GM19438 (cell line): ENCODE data around the gene ATG9B.

ENCODE experiments used
- ATAC-seq: cut with Tn5 transposase; IDR thresholded peaks from one replicate; pipeline ENCODE4 v1.9.1; 2021; ENCODE audit warnings: low read depth; ENCODE audit not compliant: unreplicated experiment

Gene ATG9B

DNA sequence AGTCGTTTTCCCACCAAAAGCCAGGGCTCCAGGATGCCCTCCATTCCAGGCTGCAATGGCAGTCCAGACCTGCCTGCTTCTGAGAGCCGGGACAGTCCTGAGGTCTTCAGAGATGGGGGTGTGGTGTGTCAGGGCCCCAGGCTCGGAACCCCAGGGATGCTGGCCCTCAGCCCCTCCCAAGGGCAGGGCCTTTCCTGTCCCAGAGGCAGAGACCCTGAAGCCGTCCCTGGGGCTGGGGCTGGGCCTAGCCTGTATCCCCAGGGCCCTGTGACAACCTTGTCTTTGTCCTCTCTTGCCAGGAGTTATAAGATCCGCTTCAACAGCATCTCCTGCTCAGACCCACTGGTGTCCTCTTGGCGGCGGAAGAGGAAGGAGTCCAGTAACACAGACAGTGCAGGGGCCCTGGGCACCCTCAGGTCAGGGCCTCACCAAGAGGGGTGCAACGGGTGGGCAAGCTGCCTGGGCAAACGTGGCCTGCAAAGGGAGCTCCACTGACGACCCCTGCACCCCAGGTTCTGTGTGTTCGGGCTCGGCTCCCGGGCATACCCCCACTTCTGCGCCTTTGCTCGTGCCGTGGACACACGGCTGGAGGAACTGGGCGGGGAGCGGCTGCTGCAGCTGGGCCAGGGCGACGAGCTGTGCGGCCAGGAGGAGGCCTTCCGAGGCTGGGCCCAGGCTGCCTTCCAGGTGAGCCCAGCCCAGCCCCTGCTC, 17.5 kb downstream of the ATG9B start:
- ATAC-seq, result no peak

- ATAC-seq, result no peak
Measured at GRCh38 chr7:151005566-151005965, 18.7 kb downstream of the ATG9B start.

DNA sequence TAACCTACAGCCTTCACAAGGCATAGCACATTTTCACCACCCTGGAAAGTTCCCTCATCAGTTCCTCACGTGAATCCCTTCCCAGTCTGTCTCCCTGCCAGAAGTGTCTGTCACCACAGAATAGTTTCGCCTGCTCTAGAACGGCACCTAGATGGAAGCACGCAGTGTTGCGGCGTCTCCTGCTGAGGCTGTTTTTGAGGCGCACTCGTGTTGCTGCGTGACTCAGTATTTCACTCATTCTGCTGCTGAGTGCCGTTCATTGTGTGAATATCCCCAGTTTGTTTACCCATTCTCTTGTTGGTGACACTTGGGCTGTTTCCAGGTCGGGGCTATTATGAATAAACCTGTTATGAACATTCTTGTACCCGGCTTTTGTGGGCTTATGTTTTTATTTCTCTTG, 20.7 kb downstream of the ATG9B start:
- ATAC-seq, result no peak

GRCh38 chr7:151001546-151001945, 22.7 kb downstream of the ATG9B start:
- ATAC-seq, result no peak

DNA sequence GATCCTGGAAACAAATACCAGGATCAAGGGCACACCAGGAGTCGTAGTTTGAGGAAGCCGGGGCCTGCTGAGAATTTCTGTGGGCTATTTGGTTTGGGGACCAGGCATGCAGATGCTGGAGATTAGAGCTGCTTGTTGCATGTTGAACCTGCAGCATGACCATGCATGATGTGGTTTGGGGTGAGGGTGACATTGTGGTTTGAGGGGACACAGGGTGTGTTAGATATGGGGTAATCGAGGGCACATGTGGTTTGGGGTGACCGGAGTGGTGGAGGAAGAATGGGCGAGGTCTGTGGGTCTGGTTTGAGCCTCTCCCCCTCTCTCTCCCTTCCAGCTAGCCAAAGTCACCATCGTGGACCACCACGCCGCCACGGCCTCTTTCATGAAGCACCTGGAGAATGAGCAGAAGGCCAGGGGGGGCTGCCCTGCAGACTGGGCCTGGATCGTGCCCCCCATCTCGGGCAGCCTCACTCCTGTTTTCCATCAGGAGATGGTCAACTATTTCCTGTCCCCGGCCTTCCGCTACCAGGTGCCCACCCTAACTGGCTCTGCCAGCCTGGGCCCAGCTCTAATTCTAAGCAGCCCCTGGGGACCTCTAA, 23.3 kb downstream of the ATG9B start:
- no peak for ATAC-seq

DNA sequence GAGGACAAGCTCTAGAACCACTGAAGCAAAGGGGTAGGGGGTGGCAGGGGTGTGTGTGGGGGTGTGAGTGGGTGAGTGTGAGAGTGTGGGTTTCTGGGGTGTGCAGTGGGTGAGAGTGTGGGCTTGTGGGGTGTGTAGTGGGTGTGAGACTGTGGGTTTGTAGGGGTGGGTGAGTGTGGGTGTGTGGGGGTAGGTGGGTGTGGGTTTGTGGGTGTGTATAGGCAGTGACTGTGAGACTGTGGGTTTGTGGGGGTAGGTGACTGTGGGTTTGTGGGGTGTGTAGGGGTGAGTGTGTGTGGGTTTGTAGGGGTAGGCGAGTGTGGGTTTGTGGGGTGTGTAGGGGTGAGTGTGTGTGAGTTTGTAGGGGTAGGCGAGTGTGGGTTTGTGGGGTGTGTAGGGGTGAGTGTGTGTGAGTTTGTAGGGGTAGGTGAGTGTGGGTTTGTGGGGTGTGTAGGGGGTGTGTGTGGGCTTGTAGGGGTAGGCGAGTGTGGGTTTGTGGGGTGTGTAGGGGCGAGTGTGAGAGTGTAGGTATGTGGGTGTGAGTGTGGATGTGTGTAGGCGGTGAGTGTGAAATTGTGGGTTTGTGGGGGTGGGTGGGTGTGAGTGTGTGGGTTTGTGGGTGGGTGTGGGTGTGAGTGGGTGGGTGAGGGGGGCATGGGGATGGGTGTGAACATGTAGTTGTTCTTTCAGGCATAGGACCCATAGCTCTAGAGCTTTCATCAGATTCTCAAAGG, 24.6 kb downstream of the ATG9B start:
- no peak for ATAC-seq

DNA sequence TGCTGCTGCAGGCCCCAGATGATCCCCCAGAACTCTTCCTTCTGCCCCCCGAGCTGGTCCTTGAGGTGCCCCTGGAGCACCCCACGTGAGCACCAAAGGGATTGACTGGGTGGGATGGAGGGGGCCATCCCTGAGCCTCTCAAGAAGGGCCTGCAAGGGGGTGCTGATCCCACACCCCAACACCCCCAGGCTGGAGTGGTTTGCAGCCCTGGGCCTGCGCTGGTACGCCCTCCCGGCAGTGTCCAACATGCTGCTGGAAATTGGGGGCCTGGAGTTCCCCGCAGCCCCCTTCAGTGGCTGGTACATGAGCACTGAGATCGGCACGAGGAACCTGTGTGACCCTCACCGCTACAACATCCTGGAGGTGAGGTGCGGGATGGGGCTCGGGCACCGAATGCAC, 25.3 kb downstream of the ATG9B start:
- no peak for ATAC-seq

DNA sequence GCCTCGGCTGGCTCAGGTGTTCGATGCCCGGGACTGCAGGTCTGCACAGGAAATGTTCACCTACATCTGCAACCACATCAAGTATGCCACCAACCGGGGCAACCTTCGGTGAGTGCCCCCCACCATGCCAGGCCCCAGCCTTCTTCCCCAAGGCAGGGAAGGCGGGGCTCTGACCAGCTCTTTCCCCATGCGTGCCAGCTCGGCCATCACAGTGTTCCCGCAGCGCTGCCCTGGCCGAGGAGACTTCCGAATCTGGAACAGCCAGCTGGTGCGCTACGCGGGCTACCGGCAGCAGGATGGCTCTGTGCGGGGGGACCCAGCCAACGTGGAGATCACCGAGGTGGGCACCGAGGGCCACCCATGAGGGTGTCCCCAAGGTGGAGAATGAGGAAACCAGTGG, 26.0 kb downstream of the ATG9B start:
- no peak for ATAC-seq

DNA sequence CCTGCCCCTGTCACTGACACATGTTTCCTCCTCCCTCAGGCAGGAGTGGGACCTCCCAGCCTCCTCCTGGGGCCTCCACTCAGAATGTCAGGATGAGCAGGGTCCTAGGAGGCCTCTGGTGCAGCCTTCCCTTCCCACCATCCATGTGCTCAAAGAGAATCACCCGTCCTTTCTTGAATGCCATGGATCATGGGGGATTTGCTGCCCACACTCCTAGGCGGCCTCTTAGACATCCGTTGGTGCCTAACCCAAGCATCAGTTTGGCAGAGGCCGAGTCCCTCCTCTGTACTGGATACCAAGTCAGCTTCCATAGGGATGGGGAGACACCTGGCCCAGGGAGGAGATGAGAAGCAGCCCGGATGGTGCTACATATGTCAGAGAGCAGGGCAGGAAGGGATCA, 26.5 kb downstream of the ATG9B start:
- ATAC-seq, result no peak

GRCh38 chr7:150997075-150997511, 27.2 kb downstream of the ATG9B start:
- no peak for ATAC-seq

DNA sequence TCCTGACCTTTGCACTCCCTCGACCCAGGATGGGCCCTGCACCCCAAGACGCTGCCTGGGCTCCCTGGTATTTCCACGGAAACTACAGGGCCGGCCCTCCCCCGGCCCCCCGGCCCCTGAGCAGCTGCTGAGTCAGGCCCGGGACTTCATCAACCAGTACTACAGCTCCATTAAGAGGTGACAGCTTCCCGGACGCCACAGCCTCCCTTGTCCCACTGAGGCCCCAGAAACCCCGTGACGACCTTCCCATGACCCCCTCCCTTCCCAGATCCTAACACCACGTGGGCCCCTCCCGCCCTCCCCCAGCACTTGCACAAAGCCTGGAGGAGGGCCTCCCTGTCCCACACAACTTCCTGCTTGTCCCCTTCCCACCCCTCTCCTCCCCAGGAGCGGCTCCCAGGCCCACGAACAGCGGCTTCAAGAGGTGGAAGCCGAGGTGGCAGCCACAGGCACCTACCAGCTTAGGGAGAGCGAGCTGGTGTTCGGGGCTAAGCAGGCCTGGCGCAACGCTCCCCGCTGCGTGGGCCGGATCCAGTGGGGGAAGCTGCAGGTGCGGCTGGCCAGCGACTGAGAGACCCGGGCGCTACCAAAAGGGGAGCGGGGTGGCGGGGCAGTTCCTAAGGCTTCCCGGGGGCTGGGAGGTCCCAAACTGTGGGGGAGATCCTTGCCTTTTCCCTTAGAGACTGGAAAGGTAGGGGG, 27.8 kb downstream of the ATG9B start:
- no peak for ATAC-seq

DNA sequence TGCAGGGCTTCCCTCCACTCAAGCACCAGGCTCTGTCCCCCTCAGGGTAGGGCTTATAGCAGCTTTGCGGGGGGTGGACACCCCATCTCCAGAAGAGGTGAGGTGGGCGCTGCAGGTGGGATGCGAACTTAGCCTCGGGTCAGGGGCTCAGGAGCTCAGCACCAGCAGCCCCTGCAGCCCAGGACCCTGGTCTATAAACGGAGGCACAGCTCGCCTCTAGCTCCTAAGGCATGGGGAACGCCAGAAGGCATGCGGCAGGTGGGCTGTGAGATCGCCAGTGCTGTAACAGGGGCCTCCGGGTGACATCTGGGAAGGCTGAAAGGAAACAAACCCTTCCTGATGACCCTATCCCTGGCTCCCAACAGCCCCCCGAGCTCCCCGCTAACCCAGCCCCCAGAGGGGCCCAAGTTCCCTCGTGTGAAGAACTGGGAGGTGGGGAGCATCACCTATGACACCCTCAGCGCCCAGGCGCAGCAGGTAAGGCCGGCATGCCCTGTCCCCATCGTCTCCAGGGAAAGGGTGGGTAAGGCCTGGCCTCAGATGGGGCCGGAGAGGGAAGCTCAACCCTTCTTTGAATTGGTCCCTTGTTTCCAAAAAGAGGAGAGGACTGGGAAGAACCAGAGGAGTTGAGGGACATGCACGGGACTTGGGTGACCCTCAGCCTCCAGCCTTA, 29.3 kb downstream of the ATG9B start:
- no peak for ATAC-seq

DNA sequence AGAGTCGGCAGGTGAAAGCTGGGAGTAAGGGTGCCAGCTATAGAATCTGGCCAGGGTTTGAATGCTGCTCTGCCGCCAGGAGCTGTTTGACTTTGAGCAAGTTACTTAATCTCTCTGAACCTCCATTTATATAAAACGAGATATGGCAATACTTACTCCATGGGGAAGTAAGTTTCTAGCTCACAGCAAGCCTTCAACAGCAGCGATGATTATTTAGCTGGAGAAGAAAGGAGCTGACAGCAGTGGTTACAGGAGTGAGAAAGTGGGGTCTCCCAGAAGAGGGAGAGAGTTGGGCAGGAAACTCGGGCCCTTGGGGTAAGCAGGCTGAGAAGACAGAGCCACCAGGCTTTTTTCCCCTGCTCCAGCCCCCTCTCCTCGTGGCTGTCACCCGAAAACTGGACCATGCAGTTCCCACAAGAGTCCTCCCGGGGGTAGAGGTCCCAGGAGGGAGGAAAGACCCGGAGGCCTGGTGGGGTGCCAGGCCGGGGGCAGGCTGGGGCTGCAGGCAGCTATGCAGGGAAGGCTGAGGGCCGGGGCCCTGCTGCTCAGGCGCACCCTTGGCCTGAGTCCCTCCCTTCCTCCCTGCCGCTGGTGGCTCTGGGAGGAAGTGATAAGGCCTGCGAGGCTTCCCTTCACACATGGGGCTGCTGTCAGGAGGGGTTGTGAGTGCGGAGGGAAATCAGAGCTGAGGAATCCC, 30.0 kb downstream of the ATG9B start:
- no peak for ATAC-seq

- no peak for ATAC-seq
Measured at GRCh38 chr7:150993511-150993910, 30.8 kb downstream of the ATG9B start.

- ATAC-seq, result no peak
Measured at GRCh38 chr7:150992833-150993302, 31.4 kb downstream of the ATG9B start.

DNA sequence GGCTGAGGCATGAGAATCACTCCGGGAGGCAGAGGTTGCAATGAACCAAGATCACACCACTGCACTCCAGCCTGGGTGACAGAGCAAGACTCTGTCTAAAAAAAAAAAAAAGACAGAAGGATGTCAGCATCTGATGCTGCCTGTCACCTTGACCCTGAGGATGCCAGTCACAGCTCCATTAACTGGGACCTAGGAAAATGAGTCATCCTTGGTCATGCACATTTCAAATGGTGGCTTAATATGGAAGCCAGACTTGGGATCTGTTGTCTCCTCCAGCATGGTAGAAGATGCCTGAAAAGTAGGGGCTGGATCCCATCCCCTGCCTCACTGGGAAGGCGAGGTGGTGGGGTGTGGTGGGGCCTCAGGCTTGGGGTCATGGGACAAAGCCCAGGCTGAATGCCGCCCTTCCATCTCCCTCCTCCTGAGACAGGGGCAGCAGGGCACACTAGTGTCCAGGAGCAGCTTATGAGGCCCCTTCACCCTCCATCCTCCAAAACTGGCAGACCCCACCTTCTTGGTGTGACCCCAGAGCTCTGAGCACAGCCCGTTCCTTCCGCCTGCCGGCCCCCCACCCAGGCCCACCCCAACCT, 32.1 kb downstream of the ATG9B start:
- ATAC-seq, result no peak

DNA sequence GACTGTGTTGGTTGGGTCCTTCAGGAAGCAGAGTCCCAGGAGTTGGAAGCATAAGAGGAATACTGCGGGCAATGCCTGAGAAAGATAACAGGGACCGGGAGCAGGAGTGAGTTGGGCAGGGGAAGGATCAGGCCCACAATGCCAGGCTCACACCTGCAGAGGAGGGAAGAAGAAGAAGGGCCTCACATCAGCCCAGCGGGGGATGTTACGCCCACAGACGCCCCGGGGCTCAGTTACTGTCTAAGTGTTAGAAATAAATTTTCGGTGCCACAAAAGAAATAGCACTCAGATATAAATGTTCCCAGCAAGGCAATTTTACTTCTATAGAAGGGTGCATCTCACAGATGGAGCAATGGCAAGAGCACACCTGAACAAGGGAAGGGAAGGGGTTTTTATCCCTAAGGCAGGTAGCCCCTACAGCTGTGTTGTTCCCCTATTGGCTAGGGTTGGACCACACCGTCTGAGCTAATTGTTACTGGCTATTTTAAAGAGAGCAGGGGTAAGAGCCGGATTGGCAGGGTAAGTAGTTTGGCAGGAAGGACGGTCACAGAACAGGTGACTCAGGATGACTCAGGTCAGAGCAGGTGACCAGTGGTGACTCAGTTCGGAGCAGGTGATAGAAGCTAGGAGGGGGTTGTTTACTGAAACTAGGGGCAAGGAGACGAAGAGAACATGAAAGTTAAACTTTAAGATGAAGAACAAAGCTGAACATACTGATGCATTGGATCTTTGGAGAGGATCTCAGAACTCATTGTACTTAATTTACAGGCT, 33.7 kb downstream of the ATG9B start, which contains the start of gene NOS3:
NOS3 (plus strand) TSS at position 602 of the 771 bp plus-strand sequence. CDS start 2,787 bp downstream, outside the sequence.
- ATAC-seq, result no peak

DNA sequence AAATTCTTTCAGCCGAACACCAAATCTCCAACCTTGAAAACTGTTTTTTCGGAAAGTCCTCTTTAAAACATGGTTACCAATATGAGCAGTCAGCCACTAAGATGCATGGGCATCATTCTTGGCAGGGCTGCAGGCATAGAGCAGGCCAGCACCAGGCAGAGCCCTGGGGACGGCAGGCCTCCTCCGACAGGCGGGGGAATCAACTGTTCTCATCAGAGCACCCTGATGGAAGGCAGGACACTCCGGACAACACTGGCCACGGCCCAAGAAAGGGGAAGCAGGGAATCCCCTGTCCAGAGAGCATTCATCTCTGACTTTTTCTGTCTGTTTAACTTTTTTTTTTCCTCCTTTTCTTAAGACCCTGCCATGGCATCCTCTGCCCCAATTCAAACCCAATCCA, 34.8 kb downstream of the ATG9B start:
- no peak for ATAC-seq
